ENCODE data around the gene SC5D.

SC5D gene

GRCh38 chr11:121328176-121328966 is 35.8 kb downstream of the SC5D start:
- in situ Hi-C loops (cut with HindIII; ENCODE audit: low sequenced_read_pairs): loop anchor here (5.0 kb wide), 1 partner anchor 114 kb away; no protein-coding TSS in a partner anchor

GRCh38 chr11:121328967-121329679 is 36.6 kb downstream of the SC5D start:
- in situ Hi-C loops (cut with HindIII; ENCODE audit: low sequenced_read_pairs): loop anchor here (5.0 kb wide), 1 partner anchor 113 kb away; no protein-coding TSS in a partner anchor

DNA sequence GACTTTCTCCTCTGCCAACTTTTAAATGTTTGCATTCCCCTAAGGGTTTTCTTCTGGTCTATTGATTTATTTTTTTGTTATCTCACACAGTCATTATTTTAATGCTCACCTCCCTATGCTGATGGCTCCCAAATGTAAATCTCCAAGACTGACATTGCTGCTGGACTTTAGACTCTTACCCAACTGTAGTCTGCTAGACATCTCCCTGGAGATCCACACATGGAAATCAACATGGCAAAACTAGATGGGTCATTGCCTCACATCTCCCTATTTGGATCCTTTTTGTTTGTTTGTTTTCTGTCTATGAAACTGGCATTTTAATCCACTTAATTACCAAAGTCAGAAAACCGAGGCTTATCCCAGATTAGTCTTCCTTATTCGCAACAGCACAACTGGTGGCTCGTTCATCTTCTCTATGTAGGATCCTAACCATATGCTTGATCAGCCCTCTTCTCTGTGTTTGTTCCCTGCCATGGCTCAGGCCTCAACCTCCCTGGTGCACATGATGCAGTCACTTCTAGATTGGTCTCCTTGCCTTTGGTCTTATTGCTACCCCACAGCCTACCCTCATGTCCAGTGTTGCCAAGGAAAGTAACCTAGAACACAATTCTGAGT is 37.3 kb downstream of the SC5D start:
- in situ Hi-C loops (cut with HindIII; ENCODE audit: low sequenced_read_pairs): loop anchor here (5.0 kb wide), 1 partner anchor 112 kb away; no protein-coding TSS in a partner anchor

DNA sequence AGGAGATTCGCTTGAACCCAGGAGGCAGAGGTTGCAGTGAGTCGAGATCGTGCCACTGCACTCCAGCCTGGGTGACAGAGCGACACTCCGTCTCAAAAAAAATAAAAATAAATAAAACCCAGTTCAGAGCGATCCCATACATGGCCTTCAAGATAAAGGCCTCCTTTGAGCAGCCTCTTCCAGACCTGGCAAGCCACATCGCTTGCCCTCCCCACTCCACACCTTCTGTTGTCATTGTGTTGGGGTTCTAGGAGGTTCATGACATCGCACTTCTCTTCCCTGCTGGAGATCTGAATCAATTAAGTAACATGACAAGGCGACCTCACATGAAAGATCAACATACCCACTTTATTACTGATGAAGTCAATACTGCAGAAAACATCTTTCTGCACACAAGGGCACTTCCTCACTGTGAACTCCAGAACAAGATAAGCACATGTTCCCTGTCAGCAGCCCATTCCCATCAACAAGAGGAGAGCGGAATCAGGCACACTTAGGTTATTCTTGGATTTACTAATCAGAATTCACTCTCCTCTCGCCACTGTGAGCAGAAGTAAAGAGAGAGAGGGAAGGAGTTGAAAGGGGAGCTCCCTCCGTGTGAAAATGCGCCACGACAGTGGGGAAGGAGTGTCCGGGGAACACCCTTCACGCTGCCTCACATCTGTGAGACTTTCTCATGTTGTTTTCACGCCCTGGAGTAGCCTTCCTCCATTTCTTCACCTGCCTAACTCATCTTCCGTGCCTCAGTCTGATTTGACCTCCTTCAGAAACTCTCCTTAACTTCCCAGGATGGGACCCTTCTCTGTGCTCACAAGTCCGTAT is 38.3 kb downstream of the SC5D start:
- in situ Hi-C loops (cut with HindIII; ENCODE audit: low sequenced_read_pairs): no loop called here

DNA sequence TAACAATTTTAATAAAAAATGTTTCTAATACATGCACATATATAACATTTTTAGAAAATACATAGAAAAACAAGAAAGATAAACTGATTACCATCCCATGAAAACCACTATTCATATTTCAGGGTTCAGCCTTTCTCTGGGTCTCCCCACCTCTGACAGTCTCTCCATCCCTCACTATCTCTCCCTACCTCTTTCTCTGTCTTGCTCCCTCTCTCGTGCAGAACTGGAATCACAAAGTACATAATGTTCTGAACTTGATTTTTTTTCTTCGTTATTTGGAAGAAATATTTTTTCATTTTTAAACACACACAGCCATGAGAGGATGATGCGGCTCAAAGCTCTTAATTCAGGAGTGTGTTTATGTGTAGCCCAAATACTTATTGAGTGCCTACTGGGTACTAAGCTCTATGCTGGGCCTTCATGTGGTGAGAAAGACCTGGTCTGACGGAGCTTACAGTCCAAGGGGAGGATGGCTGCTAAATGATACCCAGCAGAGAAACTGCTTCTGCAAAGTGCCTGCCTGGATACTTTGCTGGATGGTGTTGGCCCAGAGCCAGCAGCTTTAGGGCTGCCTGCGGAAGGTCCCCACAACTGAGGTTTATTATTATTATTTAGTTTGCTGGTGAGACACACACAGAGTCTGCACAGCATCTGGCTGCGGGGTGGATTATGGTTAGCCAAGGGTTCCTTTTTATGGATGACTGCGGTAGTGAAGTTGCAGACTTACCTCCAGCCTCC is 42.6 kb downstream of the SC5D start:
- in situ Hi-C loops (cut with HindIII; ENCODE audit: low sequenced_read_pairs): no loop called here

- in situ Hi-C loops (cut with HindIII; ENCODE audit: low sequenced_read_pairs): no loop called here
Observed at GRCh38 chr11:121336279-121336937, 43.8 kb downstream of the SC5D start.

- in situ Hi-C loops (cut with HindIII; ENCODE audit: low sequenced_read_pairs): no loop called here
Observed at GRCh38 chr11:121337078-121337477, 44.5 kb downstream of the SC5D start.

DNA sequence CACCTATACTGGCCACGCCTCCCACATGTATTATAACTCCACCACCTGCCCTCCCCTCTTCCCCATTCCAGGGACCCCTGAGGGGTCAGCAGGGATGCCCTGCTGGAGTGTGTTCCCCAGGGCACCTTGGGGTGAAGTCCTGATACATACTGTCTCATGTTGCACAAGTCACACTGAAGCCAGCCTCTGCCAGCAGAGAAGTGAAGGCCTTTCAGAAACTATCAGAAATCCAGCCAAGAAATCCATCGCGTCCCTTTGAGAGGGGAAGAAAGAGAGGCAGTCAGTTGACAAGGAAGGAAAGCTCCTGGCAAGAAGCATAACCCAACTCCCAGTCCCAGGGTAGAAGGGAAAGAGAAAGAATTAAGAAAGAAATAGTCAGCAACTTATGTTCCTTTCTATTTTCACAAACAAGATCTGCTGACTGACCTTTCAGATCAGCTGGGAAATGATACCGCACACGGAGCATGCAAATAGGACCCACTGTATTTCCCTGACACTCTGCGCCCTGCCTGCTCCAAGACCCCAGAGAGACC is 45.2 kb downstream of the SC5D start:
- in situ Hi-C loops (cut with HindIII; ENCODE audit: low sequenced_read_pairs): no loop called here

DNA sequence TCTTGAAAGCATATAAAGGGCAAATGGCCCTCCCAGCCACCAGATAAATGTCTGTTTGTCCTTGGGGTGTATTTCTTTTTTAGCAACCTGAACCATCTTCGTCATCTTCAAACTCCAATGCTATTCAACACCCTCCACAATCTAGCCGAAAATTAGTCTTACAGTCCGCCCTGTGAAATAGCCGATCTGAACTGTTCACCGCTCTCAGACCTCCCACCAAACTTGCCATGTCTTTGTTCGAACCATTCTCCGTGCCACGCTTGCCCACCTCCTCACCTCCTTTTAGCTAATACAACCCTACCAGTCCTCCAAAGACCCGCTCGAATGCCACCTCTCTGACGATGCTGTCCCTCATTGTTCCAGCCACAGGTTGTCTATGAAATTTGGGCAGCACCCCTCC is 46.0 kb downstream of the SC5D start:
- in situ Hi-C loops (cut with HindIII; ENCODE audit: low sequenced_read_pairs): no loop called here

DNA sequence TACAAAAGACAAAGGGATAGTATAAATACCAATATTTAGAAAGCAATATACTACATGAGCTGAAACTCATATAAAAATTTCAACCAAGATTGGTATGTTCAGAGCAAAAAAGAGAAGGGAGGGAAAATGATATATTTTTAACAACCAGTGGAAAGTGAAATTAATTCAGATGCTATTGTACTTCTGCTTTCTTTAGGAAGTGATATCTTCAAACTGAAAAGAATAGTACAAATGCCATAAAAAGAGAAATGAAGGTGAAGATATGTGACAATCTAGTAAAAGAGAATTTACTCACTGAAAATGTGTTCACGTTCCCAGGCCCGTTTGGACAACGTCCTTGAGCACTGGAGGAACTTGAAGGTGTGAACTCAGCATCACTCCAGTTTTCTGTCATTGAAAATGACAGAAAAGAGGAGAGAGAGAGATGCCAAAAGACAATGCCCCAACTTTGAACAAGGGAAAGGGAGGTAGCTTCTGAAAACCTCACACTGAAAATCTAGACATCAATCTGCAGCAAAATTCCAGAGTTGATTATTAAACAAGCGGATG is 47.5 kb downstream of the SC5D start:
- in situ Hi-C loops (cut with HindIII; ENCODE audit: low sequenced_read_pairs): no loop called here

- in situ Hi-C loops (cut with HindIII; ENCODE audit: low sequenced_read_pairs): no loop called here
Observed at GRCh38 chr11:121341609-121342008, 49.0 kb downstream of the SC5D start.

- in situ Hi-C loops (cut with HindIII; ENCODE audit: low sequenced_read_pairs): no loop called here
Observed at GRCh38 chr11:121344824-121345223, 52.3 kb downstream of the SC5D start.

DNA sequence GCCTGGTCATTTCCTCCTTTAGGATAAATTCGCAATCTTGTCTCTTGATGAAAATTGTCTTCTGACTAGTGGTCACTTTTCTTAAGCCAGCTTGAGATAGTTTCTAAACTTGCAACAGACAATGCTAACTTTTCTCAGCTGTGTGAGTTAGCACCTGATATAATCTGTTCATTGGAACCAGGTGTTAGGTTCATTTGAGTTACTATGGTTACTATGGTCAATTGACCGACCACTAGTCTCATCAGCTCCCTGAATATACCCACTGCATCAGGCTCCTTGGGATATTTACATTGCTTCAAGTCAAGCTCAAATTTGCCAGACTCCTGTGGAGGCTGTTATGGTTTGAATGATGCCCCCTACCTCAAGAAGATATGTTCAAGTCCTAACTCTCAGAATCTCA is 54.5 kb downstream of the SC5D start:
- in situ Hi-C loops (cut with HindIII; ENCODE audit: low sequenced_read_pairs): no loop called here

GRCh38 chr11:121347813-121348212 is 55.2 kb downstream of the SC5D start:
- in situ Hi-C loops (cut with HindIII; ENCODE audit: low sequenced_read_pairs): no loop called here

DNA sequence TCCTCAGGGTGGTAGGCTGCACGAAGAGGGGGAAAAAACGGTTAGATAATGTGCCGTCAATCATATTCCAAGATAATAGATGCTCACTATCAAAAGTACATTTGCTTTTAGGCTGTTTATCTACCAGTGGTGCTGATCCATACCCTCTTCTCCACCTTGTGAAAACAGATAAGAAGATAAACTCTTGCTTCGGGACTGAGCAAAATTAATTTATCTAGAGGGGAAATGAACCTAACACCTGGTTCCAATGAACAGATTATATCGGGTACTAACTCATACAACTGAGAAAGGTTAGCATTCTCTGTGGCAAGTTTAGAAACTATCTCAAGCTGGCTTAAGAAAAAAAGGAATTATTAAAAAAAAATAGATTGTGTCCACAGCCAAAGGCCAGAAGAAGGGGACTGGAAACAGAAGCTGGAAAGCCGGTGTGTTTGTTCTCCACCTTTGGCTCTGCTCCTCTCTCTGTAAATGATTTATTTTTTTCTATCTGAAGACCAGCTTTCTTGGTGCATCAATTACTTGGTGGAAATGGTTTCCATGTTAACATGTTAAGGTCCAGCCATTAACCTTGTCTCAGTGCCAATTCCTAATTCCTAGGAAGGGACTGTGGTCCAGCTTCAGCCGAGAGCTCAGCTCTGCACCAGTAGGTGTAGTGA is 55.8 kb downstream of the SC5D start:
- in situ Hi-C loops (cut with HindIII; ENCODE audit: low sequenced_read_pairs): no loop called here

DNA sequence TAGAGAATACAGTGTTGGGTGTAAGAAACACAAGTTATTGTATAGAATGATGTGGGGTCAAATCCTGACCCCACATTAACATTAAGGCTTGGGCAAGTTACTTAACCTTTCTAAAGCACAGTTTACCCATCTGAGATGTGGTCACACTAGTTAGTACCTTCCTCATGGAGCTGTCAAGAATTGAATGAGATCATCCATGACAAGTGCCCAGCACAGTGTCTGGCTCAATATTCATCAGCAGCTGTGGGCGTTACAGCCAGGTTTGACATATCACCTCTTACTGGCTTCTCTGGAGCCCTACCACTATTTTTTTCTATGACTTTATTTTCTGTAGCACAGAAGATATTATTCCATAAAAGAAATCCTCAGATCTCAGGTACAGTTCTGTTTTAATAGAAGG is 57.2 kb downstream of the SC5D start:
- in situ Hi-C loops (cut with HindIII; ENCODE audit: low sequenced_read_pairs): no loop called here

DNA sequence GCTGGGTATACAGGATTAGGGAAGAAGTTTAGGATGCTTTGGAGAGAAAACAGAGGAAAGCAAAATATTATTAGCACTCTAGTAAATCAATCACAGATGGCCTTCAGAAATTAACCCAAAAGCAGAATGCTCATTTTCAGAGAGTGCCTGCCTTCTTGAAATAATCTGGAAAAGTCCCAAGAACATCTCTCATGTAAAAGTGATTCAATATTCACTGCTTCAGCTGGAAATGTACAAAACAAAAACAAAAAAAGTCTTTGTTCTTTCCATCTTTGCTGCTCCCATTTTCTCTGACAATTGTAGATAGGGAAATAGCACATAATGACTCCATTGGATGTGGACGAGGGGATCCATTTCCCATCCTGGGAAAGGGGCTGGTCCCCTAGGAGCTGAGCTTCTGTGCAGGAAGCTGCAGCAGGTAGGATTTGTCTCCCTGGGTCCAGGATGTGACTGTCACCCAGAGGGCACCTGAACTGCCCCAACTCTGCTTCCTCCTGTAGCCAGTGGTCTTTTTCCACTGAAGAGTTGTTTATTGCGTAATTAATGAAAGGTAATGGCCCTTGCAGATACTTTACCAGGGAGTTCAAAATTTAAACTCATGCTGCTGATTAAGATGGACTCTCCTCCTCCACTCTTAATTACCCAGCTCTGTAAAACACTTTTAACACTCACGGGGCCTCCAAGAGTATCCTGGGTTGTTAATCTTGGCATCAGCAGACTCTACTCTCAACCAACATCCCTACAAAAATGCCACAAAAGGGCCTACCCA is 57.9 kb downstream of the SC5D start:
- in situ Hi-C loops (cut with HindIII; ENCODE audit: low sequenced_read_pairs): no loop called here

- in situ Hi-C loops (cut with HindIII; ENCODE audit: low sequenced_read_pairs): no loop called here
Observed at GRCh38 chr11:121351083-121351630, 58.6 kb downstream of the SC5D start.
